Spinal cord (tissue), 10 donors: ENCODE data around the gene PARVA. TPM values are rescaled to one million over a fixed set of nuclear protein-coding genes. Genes with fewer than 3 reads are reported as not detected.
"Not testable (repeated sequence)": the region's sequence is repeated elsewhere in the genome, so short reads cannot be mapped to it uniquely, and the experiment has no call there.

ENCODE experiments used
- DNase-seq, 6 donors: peaks; one replicate each; pipeline versions ENCODE4 v3.0.0 to v3.0.0-alpha.2; 2013 to 2015; ENCODE audit warnings: low spot score in 6 of 6, low read depth in 4 of 6
- H3K27ac ChIP-seq: one replicate; pipeline ENCODE4 v1.5.1; 2013; ENCODE audit warnings: low read depth, low read length, control low read depth
- H3K27me3 ChIP-seq: one replicate; pipeline ENCODE4 v1.6.1; 2013; ENCODE audit warnings: low read length; ENCODE audit not compliant: control insufficient read depth, insufficient read depth
- H3K36me3 ChIP-seq: one replicate; pipeline ENCODE4 v1.6.1; 2013; ENCODE audit warnings: low read length; ENCODE audit not compliant: control insufficient read depth, insufficient read depth
- H3K4me1 ChIP-seq: one replicate; pipeline ENCODE4 v1.6.1; 2013; ENCODE audit warnings: low read length; ENCODE audit not compliant: control insufficient read depth, insufficient read depth
- H3K4me3 ChIP-seq: one replicate; pipeline ENCODE4 v1.5.1; 2013; ENCODE audit warnings: low read depth, low read length, control low read depth
- H3K9me3 ChIP-seq: one replicate; pipeline ENCODE4 v1.6.1; 2013; ENCODE audit warnings: low read length; ENCODE audit not compliant: control insufficient read depth, insufficient read depth
- WGBS: methylation state at CpG from one replicate; pipeline ENCODE4 v1.1.5; 2013; ENCODE audit warnings: missing lambda C conversion rate; ENCODE audit not compliant: insufficient coverage; 5-methylcytosine and 5-hydroxymethylcytosine counted together
- polyA plus RNA-seq, 2 donors: library from polyadenylated mRNA; unstranded; fragments of 120-200 nt; gene quantifications; one replicate each; pipeline ENCODE4 v1.2.1, GENCODE V29; 2013; ENCODE audit not compliant: insufficient read length in 2 of 2
- total RNA-seq, 2 donors: library from RNA; depleted of rRNA in 1 of 2; stranded (reverse); fragments of 120-200 nt in 1 of 2; fragments of >200 nt in 1 of 2; gene quantifications; one replicate each; pipeline versions ENCODE4 v1.2.3 to v1.2.4, GENCODE V29; 2013 to 2014
- donor health status: healthy.

PARVA gene
- total and polyA plus RNA-seq, 4 donors, result 19.1 to 36.3 (median 33.3) TPM

DNA sequence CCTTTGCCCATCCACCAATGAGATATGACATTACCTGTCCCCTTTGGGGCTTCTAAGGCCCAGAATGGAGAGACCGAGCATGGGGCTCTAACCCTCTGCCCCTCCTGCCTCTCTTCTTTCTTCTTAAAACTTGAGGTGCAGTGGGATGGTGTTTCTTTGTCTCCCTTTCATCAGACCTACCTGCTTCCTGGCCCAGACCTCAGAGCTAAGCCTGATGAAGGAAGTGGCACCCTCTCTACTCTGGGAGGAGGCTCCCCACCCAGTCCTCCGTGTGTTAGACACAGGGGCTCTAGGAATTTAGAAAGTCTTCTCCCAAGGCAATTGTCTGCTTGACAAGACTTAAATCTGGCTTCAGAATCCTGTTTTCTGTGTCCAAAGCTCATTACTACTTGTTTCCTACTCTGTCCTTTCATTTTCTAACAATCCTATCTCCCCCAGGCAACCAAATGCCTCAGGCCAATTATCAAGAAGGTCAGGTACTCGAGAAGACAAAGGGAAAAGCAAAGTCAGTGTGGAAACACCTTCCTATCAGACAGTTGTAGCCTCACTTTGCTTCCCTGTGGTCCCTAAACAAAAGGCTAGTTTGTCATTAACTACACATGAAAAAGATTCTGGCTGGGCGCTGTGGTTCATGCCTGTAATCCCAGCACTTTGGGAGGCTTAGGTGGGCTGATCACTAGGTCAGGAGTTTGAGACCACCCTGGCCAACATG is 20.3 kb upstream of the PARVA start:
- no peaks in the 10 kb centered on the region for H3K9me3 ChIP-seq
- H3K36me3 ChIP-seq, result no peaks in the 10 kb centered on the region
- no peak overlapping the region for H3K27ac ChIP-seq
- no peak overlapping the region for H3K4me3 ChIP-seq
- H3K4me1 ChIP-seq, result peaks cover 4% of the 10 kb centered on the region
- no peak for DNase-seq
- no peaks in the 10 kb centered on the region for H3K27me3 ChIP-seq
- 65% methylated on average over 3 of the region's 4 CpGs for WGBS

DNA sequence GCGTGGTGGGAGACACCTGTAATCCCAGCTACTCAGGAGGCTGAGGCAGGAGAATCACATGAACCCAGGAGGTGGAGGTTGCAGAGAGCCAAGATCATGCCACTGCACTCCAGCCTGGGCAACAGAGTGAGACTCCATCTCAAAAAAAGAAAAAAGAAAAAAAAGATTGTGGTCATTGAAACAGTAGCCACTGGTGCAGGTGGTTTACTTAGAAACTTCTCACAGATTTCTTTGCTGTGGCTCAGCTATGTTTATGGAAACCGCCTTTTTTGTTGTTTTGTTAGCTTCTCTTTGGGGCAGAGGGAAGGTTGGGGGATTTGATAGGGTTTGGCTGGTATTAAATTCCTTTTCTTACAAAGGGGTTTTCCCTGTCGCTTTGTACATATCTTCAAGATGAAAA is 19.7 kb upstream of the PARVA start:
- H3K27me3 ChIP-seq, H3K4me1 ChIP-seq, H3K36me3 ChIP-seq, DNase-seq, H3K4me3 ChIP-seq, H3K9me3 ChIP-seq, H3K27ac ChIP-seq: not testable (repeated sequence)
- WGBS, result 93% methylated on average over 2 of the region's 3 CpGs

DNA sequence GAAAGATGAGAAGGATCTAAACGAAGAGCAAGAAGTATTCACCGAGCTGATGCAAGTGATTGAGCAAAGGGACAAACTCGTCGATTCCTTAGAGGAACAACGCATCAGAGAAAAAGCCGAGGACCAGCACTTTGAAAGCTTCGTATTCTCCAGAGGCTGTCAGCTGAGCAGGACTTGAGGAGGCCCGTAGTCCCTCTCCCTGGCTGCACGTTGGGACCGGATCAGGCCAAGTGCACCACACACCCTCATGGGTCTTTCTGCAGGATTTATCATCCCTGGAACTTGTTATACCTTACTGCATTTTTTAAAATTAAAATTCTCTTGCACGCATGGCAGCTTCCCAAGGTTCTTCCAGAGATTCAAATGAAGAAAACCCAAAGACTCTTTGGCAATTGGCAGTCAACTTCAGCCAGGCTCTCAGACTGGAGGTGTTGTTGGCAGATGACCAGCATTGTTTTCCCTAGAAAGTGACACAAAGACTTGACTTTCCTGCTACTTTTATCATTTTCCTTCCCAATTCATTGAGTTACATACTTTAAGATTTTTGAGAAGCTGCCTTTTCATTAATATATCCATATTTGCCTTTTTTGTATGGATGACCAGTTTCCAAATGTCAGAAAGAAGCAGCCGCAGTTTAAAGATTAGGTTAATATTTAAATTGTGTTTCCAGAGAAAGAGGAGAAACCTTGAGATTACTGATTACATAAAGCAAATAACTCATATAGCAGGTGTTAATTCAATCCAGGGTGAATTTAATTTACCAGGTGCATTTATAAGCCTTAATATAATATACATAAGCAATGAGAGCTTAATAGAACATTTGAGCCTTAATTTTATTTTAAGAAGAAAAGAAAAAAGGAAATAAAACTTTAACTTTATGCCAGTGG is 18.8 kb upstream of the PARVA start:
- Histone ChIP-seq H3K4me1 (peaks cover 4% of the 10 kb centered on the region), H3K27me3 (no peaks in the 10 kb centered on the region), H3K4me3 (no peak overlapping the region), H3K36me3 (no peaks in the 10 kb centered on the region), H3K9me3 (no peaks in the 10 kb centered on the region), H3K27ac (no peak overlapping the region)
- no peak for DNase-seq
- 95% methylated on average over 11 of the region's 12 CpGs for WGBS

DNA sequence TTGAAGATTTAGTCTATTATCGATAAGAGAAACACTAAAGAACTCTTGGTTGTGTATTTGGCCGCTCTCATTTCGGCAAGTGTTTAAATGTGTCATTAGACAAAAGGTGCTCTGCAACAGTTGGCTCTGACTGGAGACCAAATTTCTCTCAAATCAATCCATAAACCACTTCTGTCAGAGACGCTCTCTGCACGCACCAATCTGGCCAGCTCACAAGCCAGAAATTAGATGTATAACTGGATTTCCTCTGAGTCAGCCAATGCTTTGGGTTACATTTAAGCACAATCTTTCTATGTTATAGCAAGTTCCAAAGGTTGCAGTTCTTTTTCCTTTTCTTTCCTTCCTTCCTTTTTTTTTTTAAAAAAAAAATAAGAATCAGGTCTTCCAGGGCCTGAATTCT is 17.6 kb upstream of the PARVA start:
- Histone ChIP-seq H3K27me3 (no peaks in the 10 kb centered on the region), H3K4me1 (peaks cover 4% of the 10 kb centered on the region), H3K36me3 (no peaks in the 10 kb centered on the region), H3K27ac (no peak overlapping the region), H3K4me3 (no peak overlapping the region), H3K9me3 (no peaks in the 10 kb centered on the region)
- WGBS, result 90% methylated on average over 2 of the region's 5 CpGs
- DNase-seq, result no peak

DNA sequence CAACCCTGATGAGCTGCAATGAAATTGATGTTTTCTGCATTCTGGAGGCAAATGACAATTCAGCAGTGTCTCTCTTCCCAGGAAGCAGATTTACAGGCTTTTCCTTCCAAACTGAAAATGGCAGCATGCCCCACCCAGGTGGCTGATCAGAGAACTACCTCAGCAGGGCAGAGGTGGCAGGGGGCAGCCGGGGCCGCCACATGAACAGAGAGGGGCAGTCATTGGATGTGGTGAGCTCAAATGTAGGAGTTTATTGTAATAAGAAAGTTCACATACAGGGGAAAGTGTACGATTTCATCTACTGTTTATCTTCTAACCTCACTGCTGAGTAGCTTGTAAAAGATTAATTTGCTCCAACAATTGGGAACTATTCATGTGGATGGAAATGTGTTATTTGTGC is 15.7 kb upstream of the PARVA start:
- peak in 1 of 6 donors; percentile 43 for DNase-seq
- H3K4me1 ChIP-seq, result peaks cover 4% of the 10 kb centered on the region
- no peaks in the 10 kb centered on the region for H3K9me3 ChIP-seq
- 40% methylated on average over 1 of the region's 3 CpGs for WGBS
- H3K27me3 ChIP-seq, result no peaks in the 10 kb centered on the region
- H3K4me3 ChIP-seq, result no peak overlapping the region
- H3K36me3 ChIP-seq, result no peaks in the 10 kb centered on the region
- no peak overlapping the region for H3K27ac ChIP-seq

DNA sequence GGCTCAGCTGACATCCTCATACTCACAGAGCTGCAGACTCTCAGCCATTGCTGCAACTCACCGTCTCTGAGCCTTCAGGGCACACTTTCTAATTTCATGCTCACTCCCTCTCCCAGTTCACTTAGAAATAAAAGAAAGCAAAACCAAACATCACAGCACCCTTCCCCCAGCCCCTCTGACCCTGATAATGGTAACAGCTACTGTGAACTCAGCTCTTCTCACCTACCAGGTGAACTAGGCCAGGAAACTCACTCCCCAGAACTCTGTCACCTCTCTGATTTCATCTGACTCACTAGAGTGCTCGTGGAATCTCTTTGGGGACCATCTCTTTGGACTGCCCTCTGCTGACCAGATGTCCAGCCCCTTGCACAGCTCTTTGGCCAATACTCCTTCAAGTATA is 14.5 kb upstream of the PARVA start:
- no peaks in the 10 kb centered on the region for H3K9me3 ChIP-seq
- no peak for DNase-seq
- no peaks in the 10 kb centered on the region for H3K36me3 ChIP-seq
- 46% methylated on average over 2 of the region's 2 CpGs for WGBS
- no peaks in the 10 kb centered on the region for H3K27me3 ChIP-seq
- H3K4me3 ChIP-seq, result no peak overlapping the region
- H3K4me1 ChIP-seq, result peaks cover 4% of the 10 kb centered on the region
- no peak overlapping the region for H3K27ac ChIP-seq

DNA sequence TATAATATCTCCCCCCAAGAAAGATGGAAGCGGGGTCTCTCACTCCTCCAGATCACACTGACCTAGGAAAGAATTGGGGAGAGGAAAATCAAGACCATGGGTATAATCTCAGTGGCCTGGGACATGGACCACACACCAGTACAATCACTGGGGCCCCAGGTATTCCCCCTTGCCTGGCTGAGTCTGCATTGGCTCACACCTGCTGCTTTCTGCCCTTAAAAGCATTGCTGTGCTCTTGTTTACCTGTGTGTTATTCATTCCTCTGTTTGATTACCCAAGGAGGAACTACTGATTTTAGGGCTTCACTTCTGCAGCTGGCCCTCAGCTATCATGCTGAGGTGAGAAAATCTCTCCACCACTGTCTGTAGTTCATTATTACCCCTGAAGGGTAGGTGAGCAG is 14.0 kb upstream of the PARVA start:
- Histone ChIP-seq H3K4me3 (no peak overlapping the region), H3K36me3 (no peaks in the 10 kb centered on the region), H3K27me3 (no peaks in the 10 kb centered on the region), H3K27ac (no peak overlapping the region), H3K9me3 (no peaks in the 10 kb centered on the region), H3K4me1 (peaks cover 4% of the 10 kb centered on the region)
- no CpG with 5 or more reads among the region's 1 CpG for WGBS
- no peak for DNase-seq

DNA sequence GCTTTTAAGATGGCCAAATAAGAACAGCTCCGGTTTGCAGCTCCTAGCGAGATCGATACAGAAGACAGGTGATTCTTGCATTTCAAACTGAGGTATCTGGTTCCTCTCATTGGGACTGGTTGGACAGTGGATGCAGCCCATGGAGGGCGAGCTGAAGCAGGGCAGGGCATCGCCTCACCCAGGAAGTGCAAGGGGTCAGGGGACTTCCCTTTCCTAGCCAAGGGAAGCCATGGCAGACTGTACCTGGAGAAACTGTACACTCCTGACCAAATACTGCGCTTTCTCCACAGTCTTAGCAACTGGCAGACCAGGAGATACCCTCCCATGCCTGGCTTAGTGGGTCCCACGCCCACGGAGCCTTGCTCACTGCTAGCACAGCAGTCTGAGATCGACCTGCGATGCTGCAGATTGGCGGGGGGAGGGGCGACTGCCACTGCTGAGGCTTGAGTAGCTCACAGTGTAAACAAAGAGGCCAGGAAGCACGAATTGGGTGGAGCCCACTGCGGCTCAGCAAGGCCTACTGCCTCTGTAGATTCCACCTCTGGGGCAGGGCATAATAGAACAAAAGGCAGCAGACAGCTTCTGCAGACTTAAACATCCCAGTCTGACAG is 11.3 kb upstream of the PARVA start:
- WGBS, result 53% methylated on average over 14 of the region's 14 CpGs
- H3K36me3 ChIP-seq, H3K27ac ChIP-seq, H3K4me3 ChIP-seq, H3K27me3 ChIP-seq, H3K9me3 ChIP-seq, DNase-seq, H3K4me1 ChIP-seq: not testable (repeated sequence)

DNA sequence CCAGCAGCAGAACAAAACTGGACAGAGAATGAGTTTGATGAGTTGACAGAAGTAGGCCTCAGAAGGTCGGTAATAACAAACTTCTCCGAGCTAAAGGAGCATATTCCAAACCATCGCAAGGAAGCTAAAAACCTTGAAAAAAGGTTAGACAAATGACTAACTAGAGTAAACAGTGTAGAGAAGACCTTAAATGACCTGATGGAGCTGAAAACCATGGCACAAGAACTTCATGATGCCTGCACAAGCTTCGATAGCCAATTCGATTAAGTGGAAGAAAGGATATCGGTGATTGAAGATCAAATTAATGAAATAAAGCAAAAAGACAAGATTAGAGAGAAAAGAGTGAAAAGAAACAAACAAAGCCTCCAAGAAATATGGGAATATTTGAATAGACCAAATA is 10.3 kb upstream of the PARVA start:
- H3K9me3 ChIP-seq, H3K4me3 ChIP-seq, DNase-seq, H3K27ac ChIP-seq, H3K36me3 ChIP-seq, H3K27me3 ChIP-seq, H3K4me1 ChIP-seq: not testable (repeated sequence)
- WGBS, result 96% methylated on average over 3 of the region's 6 CpGs
